ENCODE results near the gene NOL9. TPM values are rescaled to one million over a fixed set of nuclear protein-coding genes. Genes with fewer than 3 reads are reported as not detected.

The NOL9 gene
- total RNA-seq, 1 donor from 2014 or later, result 49.5 TPM

- no peak for TF ChIP-seq CTCF (IDR thresholded peaks at IDR 0.05; ENCODE audit: unreplicated experiment)
- no peak for DNase-seq (ENCODE audit: low spot score, unreplicated experiment)
- no peaks in the 10 kb centered on the region for H3K9me3 Mint-ChIP-seq (ENCODE audit: low read depth)
- H3K4me1 Mint-ChIP-seq (ENCODE audit: low read depth), result no peaks in the 10 kb centered on the region
- H3K4me3 Mint-ChIP-seq (ENCODE audit: low read depth), result no peak overlapping the region
- peaks cover 14% of the 10 kb centered on the region for H3K36me3 Mint-ChIP-seq (ENCODE audit: insufficient read depth)
- no peak overlapping the region for H3K27ac Mint-ChIP-seq
- H3K27me3 Mint-ChIP-seq, result no peaks in the 10 kb centered on the region
Observed at GRCh38 chr1:6536291-6536690, 18.0 kb downstream of the NOL9 start.

DNA sequence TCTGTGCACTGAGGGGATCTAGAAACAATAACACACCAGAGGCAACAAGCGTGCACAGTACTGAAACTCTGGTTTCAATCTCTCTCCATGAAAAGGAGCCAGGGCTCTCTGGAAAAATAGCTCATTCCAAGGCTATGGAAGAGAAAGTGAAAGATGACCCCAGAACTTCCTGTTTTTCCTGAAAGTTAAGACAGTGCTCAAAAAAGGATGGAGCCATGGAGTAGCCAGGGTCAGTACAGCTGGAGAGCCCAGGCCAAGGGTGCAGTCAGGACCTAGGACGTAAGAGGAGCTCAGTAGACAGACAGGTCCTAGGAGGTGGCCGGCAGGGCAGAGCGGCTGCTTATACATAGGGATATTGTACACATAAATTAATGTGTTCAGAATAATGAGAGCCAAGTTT lies 19.1 kb downstream of the NOL9 start:
- H3K36me3 Mint-ChIP-seq (ENCODE audit: insufficient read depth), result peaks cover 17% of the 10 kb centered on the region
- H3K4me3 Mint-ChIP-seq (ENCODE audit: low read depth), result no peak overlapping the region
- H3K9me3 Mint-ChIP-seq (ENCODE audit: low read depth), result no peaks in the 10 kb centered on the region
- no peaks in the 10 kb centered on the region for H3K27me3 Mint-ChIP-seq
- no peak overlapping the region for H3K27ac Mint-ChIP-seq
- H3K4me1 Mint-ChIP-seq (ENCODE audit: low read depth), result no peaks in the 10 kb centered on the region
- TF ChIP-seq CTCF (IDR thresholded peaks at IDR 0.05; ENCODE audit: unreplicated experiment), result no peak
- DNase-seq (ENCODE audit: low spot score, unreplicated experiment), result no peak

- Mint-ChIP-seq H3K27ac (no peak overlapping the region), H3K4me3 (ENCODE audit: low read depth) (no peak overlapping the region), H3K4me1 (ENCODE audit: low read depth) (no peaks in the 10 kb centered on the region), H3K36me3 (ENCODE audit: insufficient read depth) (peaks cover 16% of the 10 kb centered on the region), H3K27me3 (no peaks in the 10 kb centered on the region), H3K9me3 (ENCODE audit: low read depth) (no peaks in the 10 kb centered on the region)
- no peak for TF ChIP-seq CTCF (IDR thresholded peaks at IDR 0.05; ENCODE audit: unreplicated experiment)
- DNase-seq (ENCODE audit: low spot score, unreplicated experiment), result no peak
Observed at GRCh38 chr1:6534248-6534822, 20.0 kb downstream of the NOL9 start.

DNA sequence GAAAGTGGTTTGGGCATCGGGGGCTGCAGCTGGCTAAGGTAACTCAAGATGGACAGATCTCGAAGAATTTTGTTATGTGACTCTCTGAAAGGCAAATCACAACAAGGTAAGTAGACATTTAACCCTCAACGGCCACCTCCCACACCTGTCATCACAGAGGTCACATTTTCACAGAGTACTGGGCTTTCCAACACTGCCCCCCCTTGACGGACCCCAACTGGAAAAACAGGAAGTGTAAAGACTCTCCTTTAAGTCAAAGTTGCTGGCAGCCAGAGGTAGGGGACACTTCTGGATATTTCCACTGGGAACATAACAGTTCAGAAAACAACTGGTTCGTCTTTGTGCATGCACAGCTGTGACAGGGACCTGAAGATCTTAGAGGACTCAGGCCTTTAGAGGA lies 22.3 kb downstream of the NOL9 start:
- H3K27me3 Mint-ChIP-seq, result no peaks in the 10 kb centered on the region
- H3K9me3 Mint-ChIP-seq (ENCODE audit: low read depth), result no peaks in the 10 kb centered on the region
- H3K4me1 Mint-ChIP-seq (ENCODE audit: low read depth), result no peaks in the 10 kb centered on the region
- H3K27ac Mint-ChIP-seq, result no peak overlapping the region
- DNase-seq (ENCODE audit: low spot score, unreplicated experiment), result no peak
- no peak for TF ChIP-seq CTCF (IDR thresholded peaks at IDR 0.05; ENCODE audit: unreplicated experiment)
- peaks cover 17% of the 10 kb centered on the region for H3K36me3 Mint-ChIP-seq (ENCODE audit: insufficient read depth)
- H3K4me3 Mint-ChIP-seq (ENCODE audit: low read depth), result no peak overlapping the region

- TF ChIP-seq CTCF (IDR thresholded peaks at IDR 0.05; ENCODE audit: unreplicated experiment), result no peak
- Mint-ChIP-seq H3K27ac (no peak overlapping the region), H3K27me3 (no peaks in the 10 kb centered on the region), H3K4me1 (ENCODE audit: low read depth) (no peaks in the 10 kb centered on the region), H3K4me3 (ENCODE audit: low read depth) (no peak overlapping the region), H3K9me3 (ENCODE audit: low read depth) (no peaks in the 10 kb centered on the region), H3K36me3 (ENCODE audit: insufficient read depth) (peaks cover 19% of the 10 kb centered on the region)
- DNase-seq (ENCODE audit: low spot score, unreplicated experiment), result no peak
Observed at GRCh38 chr1:6530504-6531160, 23.7 kb downstream of the NOL9 start.
